Subcutaneous abdominal adipose tissue (tissue), 5 donors: ENCODE measurements around the gene TNFAIP2.
A peak's percentile ranks its signal among the peaks of the same experiment; 100 is the strongest.

ENCODE experiments used
- H3K27ac ChIP-seq: one replicate; pipeline ENCODE4 v1.7.0; 2013; ENCODE audit warnings: low read depth, mild to moderate bottlenecking, inconsistent platforms, low read length, moderate library complexity
- H3K27me3 ChIP-seq, 5 donors: one replicate each; pipeline ENCODE4 v1.7.0; 2013; ENCODE audit warnings: low read length in 5 of 5, inconsistent platforms in 1 of 5; ENCODE audit not compliant: control insufficient read depth in 5 of 5, insufficient read depth in 4 of 5
- H3K36me3 ChIP-seq, 5 donors: one replicate each; pipeline ENCODE4 v1.7.0; 2013; ENCODE audit warnings: low read length in 5 of 5; ENCODE audit not compliant: control insufficient read depth in 5 of 5, insufficient read depth in 5 of 5
- H3K4me1 ChIP-seq, 5 donors: one replicate each; pipeline ENCODE4 v1.7.0; 2013; ENCODE audit warnings: low read length in 5 of 5, mild to moderate bottlenecking in 3 of 5, moderate library complexity in 1 of 5; ENCODE audit not compliant: control insufficient read depth in 5 of 5, insufficient read depth in 5 of 5
- H3K4me3 ChIP-seq, 5 donors: one replicate each; pipeline ENCODE4 v1.7.0; 2013; ENCODE audit warnings: low read length in 5 of 5, low read depth in 1 of 5
- H3K9ac ChIP-seq, 5 donors: one replicate each; pipeline ENCODE4 v1.7.0; 2013; ENCODE audit warnings: low read length in 5 of 5, mild to moderate bottlenecking in 4 of 5, moderate library complexity in 3 of 5
- H3K9me3 ChIP-seq, 5 donors: one replicate each; pipeline ENCODE4 v1.7.0; 2013; ENCODE audit warnings: low read length in 5 of 5; ENCODE audit not compliant: control insufficient read depth in 5 of 5
- donor health status: healthy.
- donor health status: healthy.
- donor health status: healthy.
- donor health status: healthy.
- donor health status: healthy.

Gene TNFAIP2

DNA sequence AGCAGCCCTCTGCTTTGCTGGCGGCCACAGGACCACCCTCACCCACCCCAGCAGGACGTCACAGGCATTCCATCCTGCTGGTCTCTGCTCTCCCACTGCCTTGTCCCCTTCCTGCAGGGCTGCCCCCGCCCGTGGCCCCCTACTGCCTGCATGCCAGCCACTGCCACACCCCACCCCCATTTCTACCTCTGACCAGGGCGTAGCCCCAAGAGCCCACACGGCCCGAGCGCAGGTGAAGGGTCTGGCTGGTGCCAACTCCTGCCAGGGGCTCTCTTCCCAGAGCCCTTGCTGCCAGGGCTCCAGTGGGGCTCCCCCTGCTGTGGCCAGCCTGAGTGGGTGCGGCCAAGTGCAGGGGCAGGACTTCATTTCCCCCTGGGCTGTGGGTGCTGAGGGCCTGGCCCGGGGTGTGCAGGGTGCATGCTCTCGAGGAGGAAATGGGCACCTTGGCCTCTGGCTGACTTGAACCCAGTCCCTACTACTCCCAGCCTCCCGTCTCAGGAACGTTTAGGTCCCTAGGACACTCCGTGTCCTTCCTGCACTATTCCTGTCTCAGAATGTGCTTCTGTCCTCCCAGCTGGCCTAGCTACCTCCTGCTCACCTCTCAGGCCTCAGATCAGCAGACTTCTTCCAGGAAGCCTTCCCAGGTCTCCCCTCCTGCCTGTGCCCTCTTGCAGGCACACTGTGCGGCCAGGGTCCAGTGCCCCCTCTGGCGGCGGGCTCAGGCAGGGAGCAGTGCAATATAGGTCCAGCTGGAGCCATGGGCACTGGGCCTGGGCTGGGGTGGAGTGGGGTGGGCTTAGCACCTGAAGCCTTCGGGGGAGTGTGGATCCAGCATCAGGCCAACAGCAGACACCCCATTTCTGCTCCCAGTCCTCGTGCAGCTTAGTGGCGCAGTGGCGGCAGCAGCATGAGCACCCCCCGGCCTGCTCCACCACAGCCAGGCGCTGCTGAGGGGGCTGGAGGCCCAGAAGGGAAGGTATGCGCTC, 37.9 kb upstream of the TNFAIP2 start:
- Histone ChIP-seq H3K27me3 (peaks cover 0 to 27% (median 13%) of the 10 kb centered on the region in 5 donors), H3K9me3 (no peaks in the 10 kb centered on the region), H3K4me3 (no peak overlapping the region), H3K4me1 (peaks cover 0 to 10% (median 9%) of the 10 kb centered on the region in 5 donors), H3K27ac (no peak overlapping the region), H3K9ac (no peak overlapping the region), H3K36me3 (no peaks in the 10 kb centered on the region)

DNA sequence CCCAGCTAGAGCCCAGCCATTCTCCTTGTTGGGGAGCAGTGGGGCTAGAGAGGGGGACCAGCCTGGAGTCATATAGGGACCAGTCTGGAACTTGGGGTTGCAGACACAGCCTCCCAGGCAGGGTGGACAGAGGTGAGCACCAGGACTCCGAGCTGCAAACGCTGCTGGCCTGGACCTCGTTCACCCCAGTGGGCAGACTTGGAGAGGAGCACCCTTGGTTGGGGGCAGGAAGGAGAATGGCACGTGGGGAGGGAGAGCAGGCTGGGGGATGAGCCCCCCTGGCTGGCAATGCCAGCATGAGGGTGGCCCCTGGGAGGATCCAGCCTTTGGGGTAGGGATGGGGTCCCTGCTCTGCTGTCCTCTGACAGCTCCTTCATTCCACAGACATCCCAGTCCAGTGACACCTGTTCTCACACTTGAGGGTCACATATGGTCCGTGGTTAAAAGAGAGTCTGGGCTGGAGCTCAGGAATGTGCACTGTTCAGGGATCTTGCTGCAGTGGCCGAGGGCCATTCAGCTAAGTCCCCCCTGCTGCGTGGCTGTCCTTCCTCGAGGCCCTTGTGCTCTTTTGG, 36.4 kb upstream of the TNFAIP2 start:
- peaks cover 0 to 26% (median 11%) of the 10 kb centered on the region in 5 donors for H3K27me3 ChIP-seq

DNA sequence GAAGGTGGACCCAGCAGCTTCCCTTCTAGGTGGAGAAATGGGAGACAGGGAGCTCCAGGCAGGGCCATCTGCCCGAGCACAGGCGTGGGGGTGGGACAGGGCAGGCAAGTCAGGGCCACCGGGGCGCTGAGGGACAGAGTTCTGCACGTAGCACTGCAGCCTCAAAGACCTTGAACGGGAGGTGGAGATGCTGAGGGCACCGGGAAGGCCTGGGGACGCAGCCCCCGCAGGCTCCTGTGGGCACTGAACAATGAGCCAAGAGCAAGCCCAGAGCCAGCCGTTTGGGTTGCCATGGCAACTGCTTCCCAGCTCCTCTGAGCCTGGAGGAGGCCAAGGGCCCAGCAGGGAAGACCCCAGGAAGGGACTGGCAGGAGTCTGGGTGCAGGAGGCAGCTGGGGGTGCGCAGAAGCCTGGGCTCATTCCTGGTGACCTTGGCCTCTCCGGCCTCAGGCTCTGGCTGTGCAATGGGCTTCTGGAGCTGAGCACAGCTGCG, 35.9 kb upstream of the TNFAIP2 start:
- H3K9ac ChIP-seq, result no peak overlapping the region

More for the DNA sequence above, 36.4 kb upstream of the TNFAIP2 start:
- no peak overlapping the region for H3K27ac ChIP-seq
- H3K9me3 ChIP-seq, result no peaks in the 10 kb centered on the region
- H3K4me1 ChIP-seq, result peaks cover 0 to 22% (median 17%) of the 10 kb centered on the region in 5 donors
- H3K4me3 ChIP-seq, result no peak overlapping the region
- H3K36me3 ChIP-seq, result no peaks in the 10 kb centered on the region
- H3K9ac ChIP-seq, result no peak overlapping the region

DNA sequence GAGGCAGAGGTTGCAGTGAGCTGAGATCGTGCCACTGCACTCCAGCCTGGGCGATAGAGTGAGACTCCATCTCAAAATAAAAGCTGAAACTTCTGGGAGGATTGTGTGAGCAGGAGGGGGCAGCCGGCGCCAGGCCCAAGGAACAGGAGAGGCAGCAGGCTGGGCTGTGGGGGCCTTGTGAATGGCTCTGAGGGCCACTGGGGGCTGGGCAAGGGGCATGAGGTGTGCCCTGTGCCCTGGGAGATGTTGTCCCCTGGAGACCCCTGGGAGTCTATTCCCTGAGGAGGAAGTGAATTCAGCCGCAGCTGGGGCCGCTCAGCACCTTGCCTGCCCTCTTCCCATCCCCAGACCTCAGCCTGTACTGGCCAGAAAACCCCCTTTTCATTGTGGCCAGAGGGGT, 34.3 kb upstream of the TNFAIP2 start:
- Histone ChIP-seq H3K9me3 (no peaks in the 10 kb centered on the region), H3K9ac (no peak overlapping the region), H3K36me3 (no peaks in the 10 kb centered on the region), H3K4me1 (peaks cover 0 to 20% (median 18%) of the 10 kb centered on the region in 5 donors), H3K27me3 (peaks cover 0 to 22% (median 7%) of the 10 kb centered on the region in 5 donors), H3K4me3 (no peak overlapping the region), H3K27ac (no peak overlapping the region)

More for the DNA sequence above, 35.9 kb upstream of the TNFAIP2 start:
- H3K4me3 ChIP-seq, result no peak overlapping the region
- no peaks in the 10 kb centered on the region for H3K9me3 ChIP-seq
- peaks cover 0 to 22% (median 10%) of the 10 kb centered on the region in 5 donors for H3K27me3 ChIP-seq
- no peak overlapping the region for H3K27ac ChIP-seq
- H3K36me3 ChIP-seq, result no peaks in the 10 kb centered on the region
- peaks cover 0 to 22% (median 19%) of the 10 kb centered on the region in 5 donors for H3K4me1 ChIP-seq

DNA sequence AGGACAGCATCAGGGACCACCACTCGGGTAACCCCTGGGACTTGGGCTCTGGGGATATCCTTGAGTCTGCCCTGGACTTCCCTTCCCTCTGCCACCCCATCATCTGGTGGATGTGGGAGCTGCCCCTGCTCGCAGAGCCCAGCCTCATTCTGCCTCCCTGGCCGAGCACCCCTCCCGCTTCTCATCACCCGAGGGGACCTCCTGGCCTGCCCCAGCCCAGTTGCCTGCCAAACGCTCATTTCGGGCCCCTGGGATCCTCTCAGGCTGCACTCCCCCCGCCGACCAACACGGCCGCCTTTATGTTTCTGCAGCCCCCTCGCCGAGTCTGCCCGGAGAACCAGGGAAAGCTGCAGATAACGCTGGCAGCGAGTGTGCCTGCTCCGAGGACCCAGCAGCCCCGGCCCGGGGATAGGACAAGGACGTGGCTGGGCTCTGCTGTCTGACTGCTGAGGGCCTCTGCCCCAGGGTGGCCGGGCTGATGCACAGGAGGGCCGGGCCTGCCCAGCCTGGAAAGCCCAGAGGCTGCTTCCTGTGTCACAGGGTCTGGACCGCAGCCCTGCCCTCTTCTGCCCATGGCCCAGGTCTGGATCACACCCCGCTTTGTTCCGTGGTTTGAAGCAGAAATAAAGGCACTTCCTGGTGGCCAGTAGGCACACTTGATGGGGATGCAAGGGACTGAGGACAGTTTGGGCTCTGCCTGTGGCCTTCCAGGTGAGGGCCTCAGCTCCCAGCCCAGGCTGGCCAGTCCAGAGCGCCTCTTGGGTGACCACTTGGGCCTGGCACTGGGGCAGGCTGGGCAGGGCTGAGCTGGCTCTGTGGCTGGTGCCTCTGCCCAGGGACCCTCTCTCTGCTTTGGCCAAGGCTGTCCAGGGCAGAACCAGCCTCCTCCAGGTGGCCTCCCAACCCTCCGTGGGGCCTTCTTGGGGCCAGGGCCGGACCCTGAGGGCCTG, 33.6 kb upstream of the TNFAIP2 start:
- no peak overlapping the region for H3K27ac ChIP-seq
- peaks cover 0 to 15% (median 4%) of the 10 kb centered on the region in 5 donors for H3K27me3 ChIP-seq
- no peaks in the 10 kb centered on the region for H3K36me3 ChIP-seq
- peaks cover 0 to 17% (median 14%) of the 10 kb centered on the region in 5 donors for H3K4me1 ChIP-seq
- H3K9ac ChIP-seq, result no peak overlapping the region
- no peaks in the 10 kb centered on the region for H3K9me3 ChIP-seq
- H3K4me3 ChIP-seq, result no peak overlapping the region

DNA sequence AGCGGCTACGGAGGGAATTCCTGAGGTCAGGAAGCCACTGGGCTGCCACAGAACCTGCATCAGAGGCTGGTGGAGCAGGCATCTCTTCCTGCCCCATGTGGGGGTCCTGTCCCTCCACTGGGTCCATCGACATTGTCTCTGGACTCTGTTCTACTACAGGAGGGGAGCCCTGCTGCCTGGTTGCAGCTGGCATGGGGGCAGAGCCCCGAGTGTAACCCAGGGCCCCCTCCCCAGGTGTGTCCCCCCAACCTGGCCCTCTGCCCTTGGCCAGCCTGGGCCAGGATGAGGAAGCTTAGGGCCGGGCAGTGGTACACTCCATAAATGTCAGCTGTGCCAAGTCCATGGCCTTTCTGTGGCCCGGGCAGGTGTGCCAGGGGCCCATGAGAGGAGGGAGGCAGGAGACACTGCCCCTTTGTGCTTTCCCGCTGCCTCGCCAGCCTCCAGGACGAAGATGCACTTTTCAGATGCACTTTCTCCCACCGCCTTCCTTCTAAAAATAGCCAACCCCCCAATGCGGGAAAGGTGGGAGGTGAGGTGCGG, 32.7 kb upstream of the TNFAIP2 start:
- H3K4me1 ChIP-seq, result peaks cover 0 to 23% (median 16%) of the 10 kb centered on the region in 5 donors
- H3K4me3 ChIP-seq, result no peak overlapping the region
- H3K9ac ChIP-seq, result no peak overlapping the region
- H3K27ac ChIP-seq, result no peak overlapping the region
- H3K27me3 ChIP-seq, result peaks cover 0 to 8% (median 2%) of the 10 kb centered on the region in 5 donors
- no peaks in the 10 kb centered on the region for H3K9me3 ChIP-seq
- H3K36me3 ChIP-seq, result no peaks in the 10 kb centered on the region

DNA sequence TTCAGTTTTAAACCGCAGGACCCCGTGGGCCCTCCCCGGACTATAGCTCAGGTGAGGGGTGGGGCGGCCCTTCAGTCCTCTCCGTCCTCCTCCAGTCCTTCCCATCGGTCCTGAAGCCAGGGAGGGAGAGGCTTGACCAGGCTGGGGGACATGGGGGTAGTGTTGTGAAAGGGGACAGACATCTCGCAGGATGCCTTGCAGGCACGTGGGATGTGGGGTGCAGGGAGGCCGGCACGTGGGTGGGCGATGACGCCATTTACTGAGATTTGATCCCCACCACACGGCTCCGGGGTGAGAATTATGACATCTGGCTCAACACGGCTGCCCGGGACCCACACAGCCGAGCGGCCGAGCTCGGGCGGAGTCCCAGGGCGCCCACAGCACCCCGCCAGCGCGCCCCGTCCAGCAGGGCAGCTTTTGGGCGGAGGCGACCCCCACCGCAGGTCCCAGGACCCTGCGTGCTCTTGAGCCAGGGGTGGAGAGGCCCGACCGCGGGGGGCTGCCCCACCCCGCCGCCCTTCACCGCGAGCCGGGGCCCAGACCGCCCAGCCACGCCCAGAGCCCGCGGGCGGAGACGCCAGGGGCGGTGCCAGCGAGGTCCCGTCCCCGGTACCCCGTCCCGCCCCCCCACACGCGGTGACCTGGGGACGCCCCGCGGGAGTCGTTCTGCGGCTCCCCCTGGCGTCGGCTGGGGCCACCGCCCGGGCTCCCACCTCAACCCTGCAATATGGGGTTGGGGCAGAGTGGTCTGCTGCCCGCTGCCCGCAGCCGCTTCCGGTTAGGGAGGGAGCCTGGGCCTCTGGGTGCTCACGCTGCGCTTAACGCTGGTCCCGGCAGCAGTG, 32.0 kb upstream of the TNFAIP2 start:
- Histone ChIP-seq H3K9me3 (no peaks in the 10 kb centered on the region), H3K9ac (peak overlapping the region in 3 of 5 donors; percentile 48 to 71 (median 66)), H3K36me3 (no peaks in the 10 kb centered on the region), H3K27me3 (peaks cover 0 to 8% (median 2%) of the 10 kb centered on the region in 5 donors), H3K4me3 (peak overlapping the region in 4 of 5 donors; percentile 44 to 66 (median 56)), H3K27ac (peak overlapping the region; percentile 23), H3K4me1 (peaks cover 0 to 23% (median 16%) of the 10 kb centered on the region in 5 donors)

DNA sequence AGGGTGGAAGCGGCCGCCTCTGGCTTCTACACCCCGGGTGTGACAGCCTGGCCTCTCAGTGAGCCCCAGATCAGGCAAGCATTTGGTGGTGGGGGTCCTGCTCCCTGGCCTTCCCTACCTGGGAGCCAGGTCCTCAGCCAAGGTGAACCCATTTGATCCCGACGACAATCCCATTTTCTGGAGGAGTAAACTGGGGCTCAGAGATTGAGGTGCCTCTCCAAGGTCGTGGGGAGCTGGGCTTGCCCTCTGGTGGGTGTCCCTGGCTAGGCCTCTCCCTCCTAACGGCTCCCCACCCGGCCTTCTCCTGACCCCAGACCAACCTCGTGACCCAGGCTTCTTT, 31.4 kb upstream of the TNFAIP2 start:
- Histone ChIP-seq H3K9ac (peak overlapping the region in 2 of 5 donors; percentile 48 to 71), H3K27me3 (peaks cover 0 to 5% (median under 1%) of the 10 kb centered on the region in 5 donors), H3K4me1 (peaks cover 0 to 23% (median 16%) of the 10 kb centered on the region in 5 donors), H3K27ac (peak overlapping the region; percentile 23), H3K9me3 (no peaks in the 10 kb centered on the region), H3K36me3 (no peaks in the 10 kb centered on the region), H3K4me3 (peak overlapping the region in 4 of 5 donors; percentile 44 to 66 (median 56))
